Activated T-helper 2 cell treated with anti-CD3 and anti-CD28 coated beads, Interferon-gamma antibody, Interleukin-2, Interleukin-4, amounts not matched to agents 10 μg/mL and 5 μg/mL and 100 μg/mL, durations not matched to agents 14 hours and 24 hours and 36 hours (primary cell): ENCODE results near the gene ENTPD2. TPM values are rescaled to one million over a fixed set of nuclear protein-coding genes. Genes with fewer than 3 reads are reported as not detected.
A peak's percentile ranks its signal among the peaks of the same experiment; 100 is the strongest.

Experiments
- DNase-seq: peaks from one replicate; pipeline ENCODE4 v3.0.0; 2021; ENCODE audit warnings: low spot score
- H3K27ac Mint-ChIP-seq: one replicate; pipeline ENCODE4 v1.8.0; 2021; ENCODE audit warnings: mixed read lengths
- H3K27me3 Mint-ChIP-seq: one replicate; pipeline ENCODE4 v1.8.0; 2021; ENCODE audit warnings: low read depth, mixed read lengths
- H3K36me3 Mint-ChIP-seq: one replicate; pipeline ENCODE4 v1.8.0; 2021; ENCODE audit warnings: low read depth, mixed read lengths
- H3K4me1 Mint-ChIP-seq: one replicate; pipeline ENCODE4 v1.8.0; 2021; ENCODE audit warnings: low read depth, mixed read lengths
- H3K4me3 Mint-ChIP-seq: one replicate; pipeline ENCODE4 v1.8.0; 2021; ENCODE audit warnings: low read depth, mild to moderate bottlenecking, moderate library complexity, mixed read lengths
- H3K9me3 Mint-ChIP-seq: one replicate; pipeline ENCODE4 v1.8.0; 2021; ENCODE audit warnings: mixed read lengths
- intact Hi-C: fragments of 100-400 bp; cut with micrococcal nuclease; formaldehyde crosslinking; loops from one replicate; pipeline ENCODE4 v1.15.1; 2023
- total RNA-seq: library from RNA; stranded (reverse); gene quantifications from 2 replicates; pipeline ENCODE4 v1.2.3, GENCODE V29; 2022

The ENTPD2 gene
- total RNA-seq, 1 donor from 2014 or later, result not detected

DNA sequence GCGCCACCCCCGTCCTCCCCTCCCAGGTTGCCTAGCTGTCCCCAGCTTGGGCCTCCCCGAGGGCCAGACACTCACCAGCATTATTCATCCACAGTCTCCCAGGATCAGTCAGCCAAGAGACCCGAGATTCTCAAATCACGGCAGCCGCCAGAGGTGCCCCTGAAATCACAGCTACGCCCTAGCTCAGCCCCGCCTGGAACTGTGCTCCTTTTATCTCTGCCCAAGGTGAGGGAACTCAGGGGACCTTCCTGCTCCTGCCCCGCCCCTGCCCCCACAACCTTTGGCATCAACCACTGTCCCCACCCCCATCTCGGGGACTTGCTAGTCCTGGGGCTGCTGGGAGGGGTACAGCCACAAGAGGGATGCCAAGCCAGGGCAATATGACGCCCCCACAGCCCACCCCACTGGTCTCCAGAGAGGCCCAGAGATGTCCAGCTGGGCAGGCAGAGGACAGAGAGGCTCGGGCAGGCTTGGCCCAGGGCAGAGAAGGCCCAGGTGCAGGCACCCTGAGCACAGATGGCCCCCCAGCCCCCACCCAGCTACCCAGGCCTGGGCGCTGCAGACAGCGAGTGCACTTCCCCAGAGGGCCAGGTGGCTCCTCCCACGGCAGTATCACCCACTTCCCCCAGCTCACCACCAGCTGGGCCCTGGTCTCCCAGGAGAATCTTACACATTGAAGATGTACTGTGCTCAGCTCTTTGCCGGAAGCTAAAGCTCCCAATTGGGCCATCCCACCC lies 21.8 kb downstream of the ENTPD2 start, which contains the start of gene FUT7:
FUT7 (minus strand) TSS at position 185 of the 737 bp plus-strand sequence; CDS start at position 88, 97 bp downstream.
- no peak within 1 kb of the TSS for H3K27ac Mint-ChIP-seq
- no peaks in the 10 kb centered on the region for H3K36me3 Mint-ChIP-seq
- intact Hi-C loops, result loop anchor here (10.0 kb wide), 2 partner anchors 77 to 497 kb away; partner anchors contain the start of gene LCN12
- no peak for DNase-seq
- no peak within 1 kb of the TSS for H3K4me3 Mint-ChIP-seq
- no peaks in the 10 kb centered on the region for H3K9me3 Mint-ChIP-seq
- peaks cover 2% of the 10 kb centered on the region for H3K27me3 Mint-ChIP-seq
- peaks cover 39% of the 10 kb centered on the region for H3K4me1 Mint-ChIP-seq

DNA sequence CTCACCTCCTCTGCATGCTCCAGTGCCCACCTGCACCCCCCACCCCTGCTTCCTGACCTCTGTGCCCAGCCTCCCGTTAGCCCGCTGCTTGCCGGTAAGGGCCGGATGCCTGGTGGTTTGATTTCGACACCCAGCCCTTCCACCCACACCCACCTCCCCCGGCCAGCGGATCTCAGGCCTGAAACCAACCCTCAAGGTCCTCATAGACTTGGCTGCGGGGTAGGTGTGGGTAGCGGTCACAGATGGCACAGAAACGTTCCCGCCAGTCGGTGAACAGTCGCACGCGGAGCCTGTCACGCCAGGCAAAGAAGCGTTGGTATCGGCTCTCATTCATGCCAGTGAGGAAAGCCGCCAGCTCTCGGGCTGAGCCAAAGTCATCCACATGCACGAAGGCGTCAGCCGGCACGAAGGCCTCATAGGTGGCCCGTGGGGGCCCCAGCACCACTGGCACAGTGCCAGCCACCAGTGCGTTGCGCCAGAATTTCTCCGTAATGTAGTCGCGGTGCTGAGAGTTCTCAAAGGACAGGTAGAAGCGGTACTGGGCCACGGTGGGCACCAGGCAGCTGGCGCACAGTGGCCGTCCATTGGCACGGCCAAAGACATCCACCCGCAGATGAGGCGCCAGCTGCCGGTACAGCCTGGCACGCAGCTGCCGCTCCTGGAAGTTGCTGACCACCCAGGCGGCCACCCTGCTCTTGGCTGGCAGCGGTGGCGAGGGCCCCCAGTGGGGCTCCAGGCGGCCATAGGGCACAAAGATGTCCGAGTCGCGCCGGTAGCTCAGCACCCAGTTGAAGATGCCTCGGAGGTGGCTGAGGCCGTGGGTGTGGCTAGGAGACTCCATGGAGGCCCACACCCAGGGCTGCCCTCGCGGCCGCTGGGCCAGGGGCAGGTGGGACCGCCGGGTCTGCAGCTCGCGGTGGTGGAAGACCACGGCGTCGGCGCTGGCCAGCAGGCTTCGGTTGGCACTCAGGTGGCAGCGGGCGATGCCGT lies 23.0 kb downstream of the ENTPD2 start:
- Mint-ChIP-seq H3K36me3 (no peaks in the 10 kb centered on the region), H3K27me3 (peaks cover 2% of the 10 kb centered on the region), H3K27ac (no peak overlapping the region), H3K4me1 (peaks cover 39% of the 10 kb centered on the region), H3K4me3 (peak overlapping the region; percentile 17), H3K9me3 (no peaks in the 10 kb centered on the region)
- intact Hi-C loops, result loop anchor here (10.0 kb wide), 2 partner anchors 76 to 496 kb away; partner anchors contain the start of gene LCN12
- DNase-seq, result no peak

DNA sequence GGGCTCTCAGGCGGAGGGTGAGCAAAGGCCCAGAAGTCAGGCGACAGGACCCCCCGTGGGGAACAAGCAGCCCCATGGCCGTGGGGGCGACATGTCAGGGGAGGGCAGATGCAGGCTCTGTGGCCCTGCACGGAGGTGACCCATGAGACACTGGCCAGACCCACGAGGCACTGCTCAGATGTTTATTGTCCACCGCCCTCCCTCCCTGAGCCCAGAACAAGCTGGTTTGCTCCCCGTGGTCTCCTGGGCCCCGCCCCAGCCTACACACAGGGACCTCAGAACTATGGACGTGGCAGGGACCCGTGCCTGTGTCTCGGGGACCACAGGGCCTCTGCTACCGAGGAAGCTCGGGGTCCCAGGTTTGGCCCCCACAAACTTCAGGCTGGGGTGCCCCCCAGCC lies 23.9 kb downstream of the ENTPD2 start:
- Mint-ChIP-seq H3K9me3 (no peaks in the 10 kb centered on the region), H3K4me3 (no peak overlapping the region), H3K4me1 (peaks cover 35% of the 10 kb centered on the region), H3K27me3 (peaks cover 2% of the 10 kb centered on the region), H3K36me3 (no peaks in the 10 kb centered on the region), H3K27ac (no peak overlapping the region)
- DNase-seq, result no peak
- intact Hi-C loops, result loop anchor here (10.0 kb wide), 2 partner anchors 75 to 495 kb away; partner anchors contain the start of gene LCN12

DNA sequence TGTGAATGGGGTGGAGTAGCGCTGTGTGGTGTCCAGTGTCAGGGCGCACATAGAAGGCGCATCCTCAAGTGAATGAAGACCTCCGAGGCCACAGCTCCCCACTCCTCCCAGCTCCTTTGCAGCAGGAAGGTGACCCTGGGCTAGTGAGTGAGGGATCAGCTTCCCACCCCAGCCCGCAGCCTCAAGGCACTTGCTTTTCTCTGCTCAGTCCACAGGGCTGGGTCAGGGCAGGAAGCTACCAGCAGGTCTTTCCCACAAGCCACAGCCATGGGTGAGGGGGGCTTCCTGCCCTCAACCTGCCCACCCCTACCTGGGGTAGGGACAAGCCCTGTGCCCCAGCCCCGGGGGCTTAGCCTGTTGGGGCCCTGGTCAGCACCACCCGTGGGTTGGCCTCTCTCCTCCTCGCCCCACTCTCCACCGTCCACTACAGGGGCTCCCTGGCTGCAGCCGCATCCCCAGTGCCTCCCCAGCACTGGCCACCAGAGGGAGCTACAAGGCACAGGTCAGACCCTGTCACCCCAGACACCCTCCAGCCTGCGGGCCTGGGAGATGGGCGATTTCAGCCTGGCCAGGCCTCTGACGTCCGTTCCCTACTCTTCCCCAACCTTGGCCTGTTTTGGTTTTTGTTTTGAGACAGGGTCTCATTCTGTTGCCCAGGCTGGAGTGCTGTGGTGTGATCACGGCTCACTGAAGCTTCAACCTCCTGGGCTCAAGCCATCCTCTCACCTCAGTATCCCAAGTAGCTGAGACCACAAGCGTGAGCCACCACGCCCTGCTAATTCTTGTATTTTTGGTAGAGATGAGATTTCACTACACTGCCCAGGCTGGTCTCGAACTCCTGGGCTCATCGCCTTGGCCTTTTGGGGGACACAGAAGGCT lies 24.6 kb downstream of the ENTPD2 start:
- Mint-ChIP-seq H3K27ac (peak overlapping the region; percentile 47), H3K4me3 (peak overlapping the region; percentile 73), H3K9me3 (no peaks in the 10 kb centered on the region), H3K4me1 (peaks cover 28% of the 10 kb centered on the region), H3K36me3 (no peaks in the 10 kb centered on the region), H3K27me3 (peaks cover 2% of the 10 kb centered on the region)
- intact Hi-C loops, result loop anchor here (5.0 kb wide), 1 partner anchor 37 kb away; the partner anchor contains the start of gene PAXX
- DNase-seq, result peak; percentile 61

DNA sequence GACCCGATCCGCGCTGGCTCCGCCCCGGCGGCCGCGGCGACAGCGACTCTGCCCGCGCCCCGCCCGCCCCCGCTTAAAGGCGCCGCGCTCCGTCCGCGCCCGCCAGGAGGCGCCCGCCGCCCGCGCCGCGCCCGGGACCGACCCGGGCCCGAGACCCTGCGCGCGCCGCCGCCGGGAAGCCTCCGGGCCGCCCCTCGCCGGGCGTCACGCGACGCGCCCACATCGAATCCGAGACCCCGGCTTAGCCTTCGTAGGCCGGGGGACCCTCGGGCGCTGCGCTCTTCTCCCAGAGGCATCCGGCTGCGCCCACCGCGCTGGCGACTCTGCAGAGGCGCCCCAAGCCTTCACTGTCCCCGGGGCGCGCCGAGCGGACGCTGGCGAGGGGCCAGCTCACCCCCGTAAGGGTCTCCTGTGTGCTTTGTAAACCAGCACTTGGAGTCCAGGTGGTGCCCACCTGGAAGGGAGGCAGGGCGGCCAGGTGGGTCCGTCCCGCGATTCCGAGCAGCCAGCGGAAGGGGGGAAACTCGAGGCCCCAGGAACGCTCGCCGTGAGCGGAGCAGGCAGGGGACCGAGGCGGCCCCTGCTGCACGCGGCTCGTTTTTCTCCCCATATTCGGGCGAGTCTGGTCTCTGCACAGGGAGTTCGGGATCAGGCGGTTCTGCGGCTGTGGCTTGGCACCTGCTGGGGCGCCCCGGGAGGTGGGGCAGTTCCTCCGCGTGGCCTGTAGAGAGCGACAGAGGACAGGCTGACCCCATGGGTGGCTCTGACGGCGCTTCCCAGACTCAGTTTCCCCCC lies 25.4 kb downstream of the ENTPD2 start:
- Mint-ChIP-seq H3K27me3 (peaks cover 2% of the 10 kb centered on the region), H3K4me1 (peaks cover 28% of the 10 kb centered on the region), H3K36me3 (no peaks in the 10 kb centered on the region), H3K9me3 (no peaks in the 10 kb centered on the region), H3K27ac (no peak overlapping the region), H3K4me3 (peak overlapping the region; percentile 73)
- intact Hi-C loops, result loop anchor here (5.0 kb wide), 1 partner anchor 36 kb away; the partner anchor contains the start of gene PAXX
- peak; percentile 65 for DNase-seq

DNA sequence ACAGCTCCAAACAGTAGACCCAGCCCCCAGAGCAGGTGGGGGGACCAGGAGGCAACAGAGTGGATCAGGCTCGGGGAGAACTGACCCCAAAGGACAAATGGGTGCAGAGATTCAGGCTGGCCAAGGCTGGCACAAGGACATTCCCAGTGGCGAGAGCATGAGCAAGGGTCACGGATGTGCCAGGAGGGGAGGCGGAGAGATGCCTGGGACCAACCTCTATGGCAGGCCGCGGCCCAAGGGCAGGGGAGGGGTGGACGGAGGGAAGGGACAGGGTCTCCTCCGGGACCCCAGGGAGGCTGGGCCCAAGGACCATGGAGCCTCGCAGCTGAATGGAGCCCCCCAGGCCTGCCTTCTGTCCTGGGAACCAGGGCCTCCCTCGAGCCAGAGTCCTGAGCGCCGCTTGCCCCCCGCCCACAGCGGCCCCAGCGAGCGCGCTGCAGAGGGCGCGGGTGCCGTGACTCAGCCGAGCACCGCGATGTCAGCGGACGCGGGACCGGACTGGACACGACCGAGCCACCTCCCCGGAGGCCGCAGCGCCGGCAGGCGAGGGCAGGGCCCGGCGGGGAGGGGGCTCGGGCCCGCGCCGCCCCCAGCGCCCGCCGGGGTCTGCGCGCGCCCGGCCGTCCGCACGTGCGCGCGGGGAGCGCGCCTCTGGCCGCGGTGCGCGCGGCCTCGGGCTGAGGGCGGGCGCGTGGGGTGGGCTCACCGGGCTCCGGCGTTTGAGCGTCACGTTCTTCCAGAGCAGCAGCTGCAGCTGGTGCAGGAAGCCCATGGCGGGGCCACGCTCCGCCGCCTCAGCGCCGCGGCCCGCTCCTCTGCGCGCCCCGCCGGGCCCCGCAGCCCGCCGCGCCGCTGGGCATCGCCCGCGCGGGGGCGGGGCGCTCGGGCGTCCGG lies 26.2 kb downstream of the ENTPD2 start, which contains the start of gene ABCA2:
ABCA2 (minus strand) TSS at position 869 of the 894 bp plus-strand sequence; CDS start at position 772, 97 bp downstream.
- intact Hi-C loops, result loop anchor here (5.0 kb wide), 1 partner anchor 35 kb away; the partner anchor contains the start of gene PAXX
- no peak for DNase-seq
- Mint-ChIP-seq H3K4me1 (peaks cover 26% of the 10 kb centered on the region), H3K27ac (peak within 1 kb of the TSS; percentile 52), H3K27me3 (peaks cover 2% of the 10 kb centered on the region), H3K36me3 (no peaks in the 10 kb centered on the region), H3K4me3 (peak within 1 kb of the TSS; percentile 79), H3K9me3 (no peaks in the 10 kb centered on the region)

DNA sequence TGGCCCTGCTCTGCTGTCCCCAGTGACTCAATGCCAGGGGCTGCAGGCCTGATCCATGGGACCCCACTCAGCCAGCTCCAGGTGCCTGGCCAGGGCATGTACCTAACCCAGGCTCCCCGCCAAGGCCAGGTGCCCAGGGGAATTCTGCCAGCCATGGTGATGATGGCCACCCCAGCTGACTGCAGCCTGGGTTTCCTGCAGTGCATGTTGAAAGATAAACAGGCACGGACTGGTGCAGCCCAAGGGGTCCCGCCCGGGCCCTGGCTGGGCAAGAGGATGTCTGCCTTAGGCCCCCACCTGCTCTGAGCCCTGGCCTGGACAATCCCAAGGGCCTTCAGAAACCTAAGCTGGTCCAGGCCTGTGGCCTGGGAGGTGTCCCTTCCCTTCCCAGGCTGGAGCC lies 27.0 kb downstream of the ENTPD2 start:
- intact Hi-C loops, result loop anchor here (5.0 kb wide), 1 partner anchor 35 kb away; the partner anchor contains the start of gene PAXX
- H3K4me3 Mint-ChIP-seq, result peak overlapping the region; percentile 79
- no peak overlapping the region for H3K27ac Mint-ChIP-seq
- H3K27me3 Mint-ChIP-seq, result peaks cover 2% of the 10 kb centered on the region
- H3K4me1 Mint-ChIP-seq, result peaks cover 20% of the 10 kb centered on the region
- no peaks in the 10 kb centered on the region for H3K9me3 Mint-ChIP-seq
- H3K36me3 Mint-ChIP-seq, result no peaks in the 10 kb centered on the region
- DNase-seq, result no peak

DNA sequence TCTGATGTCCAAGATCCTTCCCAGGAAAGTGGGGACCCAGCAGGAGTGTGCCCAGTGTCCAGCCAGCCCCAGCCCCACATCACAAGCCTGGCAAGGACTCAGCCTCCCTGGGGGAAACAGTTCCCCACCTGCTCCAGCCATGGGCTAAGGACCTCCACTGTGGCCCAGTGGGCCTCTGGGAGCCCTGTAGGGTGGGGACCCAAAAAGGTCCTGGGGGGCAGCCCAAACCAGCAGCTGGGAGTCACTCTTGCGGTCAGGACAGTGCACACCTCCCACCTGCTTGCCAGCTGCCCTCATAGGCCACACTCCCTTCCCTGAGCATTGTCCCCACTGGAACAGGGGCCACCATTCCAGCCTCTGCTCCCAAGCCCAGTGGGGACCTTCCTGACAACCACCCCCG lies 27.5 kb downstream of the ENTPD2 start:
- Mint-ChIP-seq H3K4me3 (no peak overlapping the region), H3K36me3 (no peaks in the 10 kb centered on the region), H3K27ac (no peak overlapping the region), H3K27me3 (peaks cover 2% of the 10 kb centered on the region), H3K9me3 (no peaks in the 10 kb centered on the region), H3K4me1 (peaks cover 19% of the 10 kb centered on the region)
- DNase-seq, result no peak
- intact Hi-C loops, result loop anchor here (5.0 kb wide), 1 partner anchor 34 kb away; the partner anchor contains the start of gene PAXX

DNA sequence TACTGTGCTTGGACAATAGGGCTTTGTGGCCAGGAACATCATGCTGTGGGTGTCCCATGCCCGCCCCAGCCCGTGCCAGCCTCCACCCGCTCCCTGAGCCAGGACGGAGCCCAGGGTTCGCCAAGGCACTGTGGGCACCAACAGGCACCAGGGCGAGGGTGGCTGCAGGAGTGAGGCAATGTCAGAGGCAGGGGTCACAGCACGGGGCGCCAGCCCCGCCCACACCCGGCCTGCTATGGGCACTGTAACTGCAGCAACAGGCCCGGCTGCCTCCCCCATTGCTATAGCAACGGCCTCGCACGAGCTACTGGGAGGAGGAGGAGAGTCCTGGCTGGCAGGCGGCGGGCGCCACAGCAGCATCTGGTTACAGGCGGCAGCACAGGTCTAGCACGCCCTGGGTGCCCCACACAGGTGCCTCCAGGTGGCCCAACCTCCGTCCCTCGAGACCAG lies 28.3 kb downstream of the ENTPD2 start:
- no peak overlapping the region for H3K4me3 Mint-ChIP-seq
- no peak for DNase-seq
- no peaks in the 10 kb centered on the region for H3K36me3 Mint-ChIP-seq
- peaks cover 2% of the 10 kb centered on the region for H3K27me3 Mint-ChIP-seq
- no peak overlapping the region for H3K27ac Mint-ChIP-seq
- peaks cover 15% of the 10 kb centered on the region for H3K4me1 Mint-ChIP-seq
- no peaks in the 10 kb centered on the region for H3K9me3 Mint-ChIP-seq
- intact Hi-C loops, result loop anchor here (5.0 kb wide), 1 partner anchor 33 kb away; the partner anchor contains the start of gene PAXX

DNA sequence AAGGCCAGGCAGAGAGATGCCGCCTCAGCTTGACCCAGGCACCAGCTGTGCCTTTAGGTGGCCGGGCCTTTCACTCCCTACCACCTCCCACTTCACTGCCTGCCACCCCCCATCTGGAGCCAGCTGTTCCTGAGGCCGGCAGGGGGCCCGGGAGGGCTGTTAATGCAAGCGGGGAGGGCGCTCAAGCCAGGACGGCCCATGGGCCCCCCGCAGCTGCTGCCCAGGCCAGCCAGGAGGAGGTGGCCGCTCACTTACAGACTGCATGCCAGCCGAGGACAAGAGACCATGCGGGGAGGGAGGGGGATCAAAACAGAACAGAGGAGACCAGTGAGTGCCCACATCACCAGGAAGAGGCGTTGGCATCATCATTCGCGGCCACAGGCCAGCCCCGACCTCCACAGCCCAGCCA lies 30.3 kb downstream of the ENTPD2 start:
- DNase-seq, result no peak
- H3K9me3 Mint-ChIP-seq, result no peaks in the 10 kb centered on the region
- peaks cover 2% of the 10 kb centered on the region for H3K4me1 Mint-ChIP-seq
- H3K27ac Mint-ChIP-seq, result no peak overlapping the region
- no peak overlapping the region for H3K4me3 Mint-ChIP-seq
- no peaks in the 10 kb centered on the region for H3K36me3 Mint-ChIP-seq
- peaks cover 2% of the 10 kb centered on the region for H3K27me3 Mint-ChIP-seq
- intact Hi-C loops, result no loop called here
